ENCODE data around the gene OR2G6.
"Not testable (repeated sequence)": the region's sequence is repeated elsewhere in the genome, so short reads cannot be mapped to it uniquely, and the experiment has no call there.

Gene OR2G6

GRCh38 chr1:248507773-248508172 lies at the start of gene OR2G6:
OR2G6 (plus strand) TSS chr1:248508073; CDS start chr1:248521647, 13,574 bp downstream.
- DNase-seq, result not testable (repeated sequence)

- not testable (repeated sequence) for DNase-seq
These were observed 48.8 kb upstream of the OR2G6 start for GRCh38 chr1:248459117-248459516.

GRCh38 chr1:248471154-248471553 lies 36.7 kb upstream of the OR2G6 start:
- no peak for DNase-seq

GRCh38 chr1:248472111-248472510 lies 35.8 kb upstream of the OR2G6 start:
- not testable (repeated sequence) for DNase-seq

GRCh38 chr1:248473051-248473450 lies 34.8 kb upstream of the OR2G6 start, which contains the start of gene OR2T3:
OR2T3 (plus strand) TSS chr1:248473351; CDS start chr1:248473351, 0 bp downstream.
- not testable (repeated sequence) for DNase-seq

GRCh38 chr1:248475660-248476059 lies 32.2 kb upstream of the OR2G6 start:
- DNase-seq, result not testable (repeated sequence)

GRCh38 chr1:248481686-248482579 lies 25.9 kb upstream of the OR2G6 start:
- DNase-seq, result not testable (repeated sequence)

- DNase-seq, result not testable (repeated sequence)
These were observed 19.6 kb upstream of the OR2G6 start, which contains the start of gene OR2T5 for GRCh38 chr1:248488289-248488688. OR2T5 (plus strand) TSS chr1:248488589; CDS start chr1:248488589, 0 bp downstream.

- not testable (repeated sequence) for DNase-seq
These were observed 11.2 kb upstream of the OR2G6 start for GRCh38 chr1:248496661-248497060.

GRCh38 chr1:248500305-248501035 lies 7.4 kb upstream of the OR2G6 start:
- not testable (repeated sequence) for DNase-seq

GRCh38 chr1:248510217-248510616 lies 2.3 kb downstream of the OR2G6 start:
- not testable (repeated sequence) for DNase-seq

- no peak for DNase-seq
These were observed 14.0 kb downstream of the OR2G6 start for GRCh38 chr1:248521856-248522255.

- not testable (repeated sequence) for DNase-seq
These were observed 29.6 kb downstream of the OR2G6 start for GRCh38 chr1:248537449-248537848.

- not testable (repeated sequence) for DNase-seq
These were observed 39.5 kb downstream of the OR2G6 start for GRCh38 chr1:248547383-248547782.

- not testable (repeated sequence) for DNase-seq
These were observed 43.2 kb downstream of the OR2G6 start for GRCh38 chr1:248551027-248551426.

- not testable (repeated sequence) for DNase-seq
These were observed 54.8 kb downstream of the OR2G6 start, which contains the start of gene OR2T29 for GRCh38 chr1:248562672-248563071. OR2T29 (minus strand) TSS chr1:248562772; CDS start chr1:248559491, 3,281 bp downstream.

- not testable (repeated sequence) for DNase-seq
These were observed 57.9 kb downstream of the OR2G6 start for GRCh38 chr1:248565530-248566373.

- not testable (repeated sequence) for DNase-seq
These were observed 61.2 kb downstream of the OR2G6 start for GRCh38 chr1:248569049-248569448.

- DNase-seq, result not testable (repeated sequence)
These were observed 62.9 kb downstream of the OR2G6 start for GRCh38 chr1:248570811-248571210.

GRCh38 chr1:248572049-248572448 lies 64.2 kb downstream of the OR2G6 start:
- DNase-seq, result not testable (repeated sequence)

- DNase-seq, result not testable (repeated sequence)
These were observed 66.0 kb downstream of the OR2G6 start for GRCh38 chr1:248573856-248574255.

- not testable (repeated sequence) for DNase-seq
These were observed 66.8 kb downstream of the OR2G6 start, which contains the start of gene OR2T34 for GRCh38 chr1:248574657-248575056. OR2T34 (minus strand) TSS chr1:248574757; CDS start chr1:248574757, 0 bp downstream.
